Measurements from ENCODE around the gene NGB. TPM values are rescaled to one million over a fixed set of nuclear protein-coding genes. Genes with fewer than 3 reads are reported as not detected.
"Not testable (repeated sequence)": the region's sequence is repeated elsewhere in the genome, so short reads cannot be mapped to it uniquely, and the experiment has no call there.

Gene NGB
- total RNA-seq, 4 donors from 2014 or later: not detected

DNA sequence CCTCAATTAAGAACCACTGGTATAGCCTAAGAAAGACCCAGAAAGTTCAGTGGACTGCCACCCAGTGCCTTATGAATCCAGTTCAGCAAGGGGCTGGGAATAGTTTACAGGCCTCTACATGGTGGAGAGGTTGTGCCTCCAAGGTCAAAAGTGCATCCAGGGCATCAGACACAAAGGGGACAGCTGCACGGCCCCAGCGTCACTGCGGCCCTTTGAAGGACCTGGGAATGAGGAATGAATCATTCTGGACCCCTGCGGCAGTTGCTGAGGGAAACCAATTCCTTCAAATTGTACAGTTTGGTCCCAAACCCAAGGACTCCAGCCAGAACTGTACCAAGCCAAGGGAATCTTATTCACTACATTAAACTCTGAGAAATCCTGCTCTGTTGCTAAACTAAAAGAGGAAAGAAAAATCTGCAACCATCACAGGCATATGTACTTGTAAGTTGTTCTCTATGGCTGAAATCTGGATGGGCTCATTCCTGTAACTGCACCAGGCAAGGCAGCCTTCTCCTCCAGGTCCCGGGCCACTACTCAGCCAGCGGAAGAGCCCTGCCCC lies 10.9 kb upstream of the NGB start:
- 73 to 80% methylated on average over 6 of the region's 6 CpGs for WGBS, 2 donors
- Histone ChIP-seq H3K4me1 (no peaks in the 10 kb centered on the region), H3K36me3 (peaks cover 0 to 100% (median 21%) of the 10 kb centered on the region in 3 donors), H3K4me3 (no peak overlapping the region), H3K27me3 (no peaks in the 10 kb centered on the region), H3K9me3 (no peaks in the 10 kb centered on the region), H3K27ac (no peak overlapping the region)
- TF ChIP-seq POLR2A (IDR thresholded peaks at IDR 0.05) (no peak), EP300 (IDR thresholded peaks at IDR 0.05) (no peak), CTCF (IDR thresholded peaks at IDR 0.05) (no peak)
- no peak for DNase-seq (ENCODE audit: low spot score in 2 of 2)

GRCh38 chr14:77280921-77281320 lies 9.9 kb upstream of the NGB start:
- H3K27me3 ChIP-seq; H3K27ac ChIP-seq; H3K9me3 ChIP-seq; H3K4me1 ChIP-seq; H3K4me3 ChIP-seq; DNase-seq (ENCODE audit: low spot score in 2 of 2): not testable (repeated sequence)
- peaks cover 0 to 100% (median 21%) of the 10 kb centered on the region in 3 donors for H3K36me3 ChIP-seq
- 93 to 97% methylated on average over 4 of the region's 4 CpGs for WGBS, 2 donors

DNA sequence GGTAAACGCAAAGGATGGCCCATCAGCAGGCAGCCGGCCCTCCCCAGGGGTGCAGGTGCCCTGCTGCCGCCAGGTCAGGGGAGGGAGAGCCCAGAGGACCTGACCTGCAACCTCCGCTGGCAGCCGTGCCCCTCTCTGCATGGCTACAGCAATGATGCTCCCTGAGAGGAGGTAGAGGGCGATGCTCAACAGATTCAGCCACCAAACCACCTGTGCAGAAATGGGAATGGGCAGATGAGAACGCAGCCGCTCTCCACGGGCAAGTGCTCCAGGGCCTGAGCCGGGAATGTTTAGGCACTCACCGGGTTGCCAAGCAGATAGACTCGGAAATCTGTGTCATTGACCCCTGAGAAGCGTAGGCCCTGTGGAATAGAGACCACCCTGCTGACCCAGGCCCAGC lies 8.7 kb upstream of the NGB start:
- TF ChIP-seq POLR2A (IDR thresholded peaks at IDR 0.05): no peak
- TF ChIP-seq EP300 (IDR thresholded peaks at IDR 0.05): no peak
- TF ChIP-seq CTCF (IDR thresholded peaks at IDR 0.05): no peak
- DNase-seq (ENCODE audit: low spot score in 2 of 2): no peak
- H3K27ac ChIP-seq: no peak overlapping the region
- no peaks in the 10 kb centered on the region for H3K4me1 ChIP-seq
- H3K36me3 ChIP-seq: peaks cover 0 to 100% (median 16%) of the 10 kb centered on the region in 3 donors
- no peaks in the 10 kb centered on the region for H3K27me3 ChIP-seq
- H3K9me3 ChIP-seq: no peaks in the 10 kb centered on the region
- H3K4me3 ChIP-seq: no peak overlapping the region
- WGBS, 2 donors: 89 to 92% methylated on average over 9 to 11 of the region's 13 CpGs

GRCh38 chr14:77278461-77279230 lies 7.6 kb upstream of the NGB start:
- Histone ChIP-seq H3K36me3 (peaks cover 0 to 100% (median 8%) of the 10 kb centered on the region in 3 donors), H3K4me3 (no peak overlapping the region), H3K4me1 (no peaks in the 10 kb centered on the region), H3K27ac (no peak overlapping the region), H3K27me3 (no peaks in the 10 kb centered on the region), H3K9me3 (peaks cover 0 to 3% (median 0%) of the 10 kb centered on the region in 4 donors)
- 94 to 95% methylated on average over 14 of the region's 14 CpGs for WGBS, 2 donors
- TF ChIP-seq EP300 (IDR thresholded peaks at IDR 0.05) (no peak), POLR2A (IDR thresholded peaks at IDR 0.05) (no peak), CTCF (IDR thresholded peaks at IDR 0.05) (no peak)
- DNase-seq (ENCODE audit: low spot score in 2 of 2): no peak

DNA sequence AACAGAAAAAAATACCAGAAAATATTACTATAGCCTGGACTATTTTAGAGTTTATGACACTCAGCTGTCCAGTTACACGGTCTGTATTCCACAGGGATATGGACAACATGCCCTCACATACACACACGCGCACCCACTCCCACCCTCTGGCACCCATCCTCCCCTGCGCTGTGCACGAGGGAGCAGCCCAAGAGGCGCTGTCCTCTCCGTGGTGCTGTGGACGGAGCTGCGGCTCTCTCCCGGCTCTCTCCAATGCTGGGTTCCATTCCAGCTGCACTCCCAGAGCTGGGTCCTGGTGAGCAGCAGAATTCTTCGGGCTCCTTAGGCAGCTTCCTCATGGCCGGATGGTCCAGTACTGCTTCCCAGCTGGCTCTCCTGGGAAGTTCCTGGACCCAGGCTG lies 6.0 kb upstream of the NGB start:
- no peak for TF ChIP-seq POLR2A (IDR thresholded peaks at IDR 0.05)
- no peak for TF ChIP-seq EP300 (IDR thresholded peaks at IDR 0.05)
- no peak for TF ChIP-seq CTCF (IDR thresholded peaks at IDR 0.05)
- 88% methylated on average over 11 to 12 of the region's 12 CpGs for WGBS, 2 donors
- DNase-seq (ENCODE audit: low spot score in 2 of 2): no peak
- Histone ChIP-seq H3K36me3 (peaks cover 0 to 87% (median 5%) of the 10 kb centered on the region in 3 donors), H3K9me3 (peaks cover 0 to 6% (median 0%) of the 10 kb centered on the region in 4 donors), H3K4me3 (no peak overlapping the region), H3K27me3 (peaks cover 0 to 7% of the 10 kb centered on the region in 2 donors), H3K4me1 (no peaks in the 10 kb centered on the region), H3K27ac (no peak overlapping the region)
